IPS-18a (cell line): ENCODE data around the gene VAMP5.
A peak's percentile ranks its signal among the peaks of the same experiment; 100 is the strongest.
"Not testable (repeated sequence)": the region's sequence is repeated elsewhere in the genome, so short reads cannot be mapped to it uniquely, and the experiment has no call there.

Experiments used
- H3K27ac ChIP-seq: one replicate; pipeline ENCODE4 v1.5.1; 2013; ENCODE audit warnings: low read length
- H3K27me3 ChIP-seq: one replicate; pipeline ENCODE4 v1.6.1; 2013; ENCODE audit warnings: mild to moderate bottlenecking, low read length; ENCODE audit not compliant: control insufficient read depth, insufficient read depth
- H3K36me3 ChIP-seq: one replicate; pipeline ENCODE4 v1.6.1; 2013; ENCODE audit warnings: low read depth, low read length; ENCODE audit not compliant: control insufficient read depth
- H3K4me1 ChIP-seq: one replicate; pipeline ENCODE4 v1.6.1; 2013; ENCODE audit warnings: low read depth, low read length; ENCODE audit not compliant: control insufficient read depth
- H3K4me3 ChIP-seq: one replicate; pipeline ENCODE4 v1.5.1; 2013; ENCODE audit warnings: low read length
- H3K9ac ChIP-seq: one replicate; pipeline ENCODE4 v1.6.1; 2013; ENCODE audit warnings: mild to moderate bottlenecking, low read length, moderate library complexity
- H3K9me3 ChIP-seq: one replicate; pipeline ENCODE4 v1.6.1; 2013; ENCODE audit warnings: low read depth, low read length; ENCODE audit not compliant: control insufficient read depth

VAMP5 gene

GRCh38 chr2:85553184-85553583 lies 31.0 kb upstream of the VAMP5 start:
- no peak overlapping the region for H3K9ac ChIP-seq
- no peak overlapping the region for H3K4me3 ChIP-seq
- H3K36me3 ChIP-seq: peaks cover 45% of the 10 kb centered on the region
- no peaks in the 10 kb centered on the region for H3K27me3 ChIP-seq
- no peaks in the 10 kb centered on the region for H3K4me1 ChIP-seq
- H3K27ac ChIP-seq: no peak overlapping the region
- no peaks in the 10 kb centered on the region for H3K9me3 ChIP-seq

GRCh38 chr2:85554980-85555612 lies 29.1 kb upstream of the VAMP5 start:
- Histone ChIP-seq H3K4me3 (no peak overlapping the region), H3K36me3 (peaks cover 42% of the 10 kb centered on the region), H3K27me3 (no peaks in the 10 kb centered on the region), H3K4me1 (no peaks in the 10 kb centered on the region), H3K9me3 (no peaks in the 10 kb centered on the region), H3K9ac (no peak overlapping the region), H3K27ac (no peak overlapping the region)

- H3K27ac ChIP-seq: no peak overlapping the region
- H3K9me3 ChIP-seq: no peaks in the 10 kb centered on the region
- H3K36me3 ChIP-seq: peaks cover 23% of the 10 kb centered on the region
- no peaks in the 10 kb centered on the region for H3K4me1 ChIP-seq
- H3K4me3 ChIP-seq: no peak overlapping the region
- H3K9ac ChIP-seq: no peak overlapping the region
- no peaks in the 10 kb centered on the region for H3K27me3 ChIP-seq
These were observed 27.1 kb upstream of the VAMP5 start for GRCh38 chr2:85557130-85557529.

- Histone ChIP-seq H3K4me3 (no peak overlapping the region), H3K27ac (no peak overlapping the region), H3K27me3 (no peaks in the 10 kb centered on the region), H3K4me1 (no peaks in the 10 kb centered on the region), H3K9ac (no peak overlapping the region), H3K9me3 (no peaks in the 10 kb centered on the region), H3K36me3 (peaks cover 16% of the 10 kb centered on the region)
These were observed 26.1 kb upstream of the VAMP5 start for GRCh38 chr2:85558160-85558559.

GRCh38 chr2:85560403-85560726 lies 23.9 kb upstream of the VAMP5 start:
- H3K36me3 ChIP-seq, H3K27ac ChIP-seq, H3K4me1 ChIP-seq, H3K9me3 ChIP-seq, H3K27me3 ChIP-seq: not testable (repeated sequence)
- H3K9ac ChIP-seq: peak overlapping the region; percentile 73
- H3K4me3 ChIP-seq: peak overlapping the region; percentile 85

GRCh38 chr2:85560812-85561279 lies 23.4 kb upstream of the VAMP5 start:
- H3K27me3 ChIP-seq: no peaks in the 10 kb centered on the region
- H3K9me3 ChIP-seq: no peaks in the 10 kb centered on the region
- no peak overlapping the region for H3K27ac ChIP-seq
- no peaks in the 10 kb centered on the region for H3K4me1 ChIP-seq
- peak overlapping the region; percentile 73 for H3K9ac ChIP-seq
- H3K4me3 ChIP-seq: peak overlapping the region; percentile 85
- H3K36me3 ChIP-seq: no peaks in the 10 kb centered on the region

- Histone ChIP-seq H3K36me3 (no peaks in the 10 kb centered on the region), H3K9ac (peak within 1 kb of the TSS; percentile 87), H3K4me1 (no peaks in the 10 kb centered on the region), H3K9me3 (no peaks in the 10 kb centered on the region), H3K27me3 (no peaks in the 10 kb centered on the region), H3K4me3 (peak within 1 kb of the TSS; percentile 85), H3K27ac (peak within 1 kb of the TSS; percentile 88)
These were observed 22.7 kb upstream of the VAMP5 start, which contains the start of gene GGCX for GRCh38 chr2:85561280-85562212. Gene GGCX (minus strand): TSS chr2:85561493. CDS start chr2:85561428, 65 bp downstream.

GRCh38 chr2:85564144-85564563 lies 20.1 kb upstream of the VAMP5 start:
- Histone ChIP-seq H3K9ac (no peak overlapping the region), H3K27me3 (no peaks in the 10 kb centered on the region), H3K4me3 (no peak overlapping the region), H3K4me1 (no peaks in the 10 kb centered on the region), H3K9me3 (no peaks in the 10 kb centered on the region), H3K27ac (no peak overlapping the region), H3K36me3 (no peaks in the 10 kb centered on the region)

GRCh38 chr2:85566265-85566664 lies 18.0 kb upstream of the VAMP5 start:
- no peak overlapping the region for H3K9ac ChIP-seq
- peaks cover 20% of the 10 kb centered on the region for H3K27me3 ChIP-seq
- H3K36me3 ChIP-seq: no peaks in the 10 kb centered on the region
- no peaks in the 10 kb centered on the region for H3K4me1 ChIP-seq
- H3K27ac ChIP-seq: no peak overlapping the region
- no peak overlapping the region for H3K4me3 ChIP-seq
- no peaks in the 10 kb centered on the region for H3K9me3 ChIP-seq

GRCh38 chr2:85575739-85576138 lies 8.5 kb upstream of the VAMP5 start:
- Histone ChIP-seq H3K9me3 (no peaks in the 10 kb centered on the region), H3K4me1 (peaks cover 25% of the 10 kb centered on the region), H3K27ac (no peak overlapping the region), H3K36me3 (no peaks in the 10 kb centered on the region), H3K9ac (no peak overlapping the region), H3K4me3 (no peak overlapping the region), H3K27me3 (peaks cover 32% of the 10 kb centered on the region)

GRCh38 chr2:85577063-85577385 lies 7.2 kb upstream of the VAMP5 start:
- Histone ChIP-seq H3K4me1 (peaks cover 25% of the 10 kb centered on the region), H3K27me3 (peaks cover 27% of the 10 kb centered on the region), H3K36me3 (no peaks in the 10 kb centered on the region), H3K27ac (no peak overlapping the region), H3K9ac (no peak overlapping the region), H3K4me3 (peak overlapping the region; percentile 62), H3K9me3 (no peaks in the 10 kb centered on the region)
